HFFc6 (cell line): Measurements from ENCODE around the gene OR8J1. TPM values are rescaled to one million over a fixed set of nuclear protein-coding genes. Genes with fewer than 3 reads are reported as not detected.
"Not testable (repeated sequence)": the region's sequence is repeated elsewhere in the genome, so short reads cannot be mapped to it uniquely, and the experiment has no call there.

Source experiments
- DNase-seq: peaks from one replicate; pipeline ENCODE4 v3.0.0-alpha.2; 2018
- H3K27ac Mint-ChIP-seq: 2 replicates; pipeline ENCODE4 v1.8.0; 2020; ENCODE audit warnings: mild to moderate bottlenecking, mixed read lengths
- H3K27me3 Mint-ChIP-seq: 2 replicates; pipeline ENCODE4 v1.8.0; 2021; ENCODE audit warnings: mild to moderate bottlenecking, moderate library complexity, mixed read lengths; ENCODE audit not compliant: insufficient read depth
- H3K36me3 Mint-ChIP-seq: 2 replicates; pipeline ENCODE4 v1.8.0; 2021; ENCODE audit warnings: low read depth, mixed read lengths
- H3K4me1 Mint-ChIP-seq: 2 replicates; pipeline ENCODE4 v1.8.0; 2020; ENCODE audit warnings: low read depth, mixed read lengths
- H3K4me3 Mint-ChIP-seq: 2 replicates; pipeline ENCODE4 v1.8.0; 2020; ENCODE audit warnings: mild to moderate bottlenecking, moderate library complexity, mixed read lengths
- H3K9me3 Mint-ChIP-seq: 2 replicates; pipeline ENCODE4 v1.8.0; 2020; ENCODE audit warnings: mild to moderate bottlenecking, mixed read lengths
- CTCF ChIP-seq: fragments of 200-600 bp; sonication (generic); IDR thresholded peaks from 2 replicates; pipeline ENCODE4 v1.5.0; 2021; ENCODE audit warnings: antibody characterized with exemption, mild to moderate bottlenecking
- total RNA-seq, 6 experiments: library from RNA; stranded (reverse); fragmentation: NEBNext Ultra II Directional; extraction: Animal tissue kit (Norgen Biotek cat#: 25700); gene quantifications; 2 replicates in 1 of 6; 3 replicates in 5 of 6; pipeline ENCODE4 v1.2.3, GENCODE V29; 2021

The OR8J1 gene
- total RNA-seq, 6 experiments from 2014 or later = not detected

- H3K27ac Mint-ChIP-seq = no peak overlapping the region
- no peaks in the 10 kb centered on the region for H3K4me1 Mint-ChIP-seq
- peaks cover 11% of the 10 kb centered on the region for H3K9me3 Mint-ChIP-seq
- H3K27me3 Mint-ChIP-seq = peaks cover 1% of the 10 kb centered on the region; the same call in 1 of the 2 replicates
- no peak for DNase-seq
- H3K4me3 Mint-ChIP-seq = no peak overlapping the region
- no peaks in the 10 kb centered on the region for H3K36me3 Mint-ChIP-seq
- no peak for TF ChIP-seq CTCF
Observed at GRCh38 chr11:56396047-56396446, 42.0 kb downstream of the OR8J1 start.

GRCh38 chr11:56401858-56402461 is 47.9 kb downstream of the OR8J1 start:
- DNase-seq, H3K36me3 Mint-ChIP-seq, H3K27ac Mint-ChIP-seq, H3K4me3 Mint-ChIP-seq, H3K4me1 Mint-ChIP-seq, H3K27me3 Mint-ChIP-seq: not testable (repeated sequence)
- peaks cover 20% of the 10 kb centered on the region for H3K9me3 Mint-ChIP-seq

DNA sequence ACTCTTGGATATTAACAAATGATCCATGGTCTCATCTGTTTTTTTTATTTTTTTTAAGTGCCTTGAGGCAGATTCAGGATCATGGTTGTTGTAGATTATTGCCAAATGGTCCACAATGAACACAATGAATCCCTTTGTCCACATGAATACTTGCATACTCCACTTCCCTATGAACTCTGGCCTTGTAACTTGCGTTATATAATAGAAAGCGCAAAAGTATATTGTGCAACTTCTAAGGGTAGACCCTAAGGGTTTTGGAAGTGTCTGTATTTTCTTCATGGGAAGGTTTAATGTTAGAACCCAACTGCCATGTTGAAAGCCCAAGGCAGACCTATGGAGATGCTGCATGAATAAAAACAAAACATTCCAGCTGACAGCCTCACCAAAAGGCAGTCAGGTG is 50.3 kb downstream of the OR8J1 start:
- TF ChIP-seq CTCF = no peak
- Mint-ChIP-seq H3K27me3 (no peaks in the 10 kb centered on the region), H3K27ac (no peak overlapping the region), H3K4me3 (no peak overlapping the region), H3K36me3 (no peaks in the 10 kb centered on the region), H3K4me1 (no peaks in the 10 kb centered on the region), H3K9me3 (peaks cover 34% of the 10 kb centered on the region)
- no peak for DNase-seq

DNA sequence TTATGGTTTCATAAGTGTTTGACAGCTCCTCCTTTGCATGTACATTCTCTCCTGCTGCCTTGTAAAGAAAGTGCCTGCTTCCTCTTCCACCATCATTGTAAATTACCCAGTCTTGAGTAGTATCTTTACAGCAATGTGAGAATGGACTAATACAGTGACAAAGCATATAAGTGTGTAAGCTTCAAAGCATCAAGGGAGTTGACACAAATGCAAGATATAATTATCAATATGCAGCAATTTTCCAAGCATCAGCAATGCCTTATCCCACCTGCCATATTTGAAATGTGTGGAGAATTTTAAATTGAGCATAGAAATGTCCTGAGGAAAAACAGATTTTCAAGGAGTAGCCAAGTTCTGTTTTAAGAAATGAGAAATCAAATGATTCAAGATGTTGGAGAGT is 56.7 kb downstream of the OR8J1 start:
- Mint-ChIP-seq H3K36me3 (no peaks in the 10 kb centered on the region), H3K9me3 (peaks cover 39% of the 10 kb centered on the region), H3K27me3 (no peaks in the 10 kb centered on the region), H3K27ac (no peak overlapping the region), H3K4me3 (no peak overlapping the region), H3K4me1 (no peaks in the 10 kb centered on the region)
- no peak for DNase-seq
- no peak for TF ChIP-seq CTCF

Other genes starting within 250 kb of the OR8J1 start
- gene OR8H3, start 231.9 kb upstream of the OR8J1 start, total RNA-seq = not detected
- not detected for gene OR8J3, start 214.1 kb upstream of the OR8J1 start, total RNA-seq
- not detected for gene OR8K5, start 194.0 kb upstream of the OR8J1 start, total RNA-seq
- not detected for gene OR5J2, start 177.7 kb upstream of the OR8J1 start, total RNA-seq
- gene OR5T2, start 120.0 kb upstream of the OR8J1 start, total RNA-seq = not detected
- not detected for gene OR5T3, start 102.0 kb upstream of the OR8J1 start, total RNA-seq
- not detected for gene OR5T1, start 80.1 kb upstream of the OR8J1 start, total RNA-seq
- not detected for gene OR8H1, start 62.0 kb upstream of the OR8J1 start, total RNA-seq
- not detected for gene OR8K3, start 39.1 kb upstream of the OR8J1 start, total RNA-seq
- not detected for gene OR8K1, start 8.3 kb upstream of the OR8J1 start, total RNA-seq
- not detected for gene OR8U1, start 21.3 kb downstream of the OR8J1 start, total RNA-seq
- not detected for gene OR5AL1, start 58.4 kb downstream of the OR8J1 start, total RNA-seq
- gene OR5M3, start 119.1 kb downstream of the OR8J1 start, total RNA-seq = not detected
- not detected for gene OR5M8, start 137.1 kb downstream of the OR8J1 start, total RNA-seq
- gene OR5M11, start 189.0 kb downstream of the OR8J1 start, total RNA-seq = not detected
- gene OR5M10, start 223.4 kb downstream of the OR8J1 start, total RNA-seq = not detected